ENCODE results near the gene HLA-DMB. TPM values are rescaled to one million over a fixed set of nuclear protein-coding genes. Genes with fewer than 3 reads are reported as not detected.

Gene HLA-DMB
- total and polyA plus RNA-seq, 2 donors (not counting 1 experiment from before 2014, with no cell fraction given) = 0.28 to 0.83 TPM

DNA sequence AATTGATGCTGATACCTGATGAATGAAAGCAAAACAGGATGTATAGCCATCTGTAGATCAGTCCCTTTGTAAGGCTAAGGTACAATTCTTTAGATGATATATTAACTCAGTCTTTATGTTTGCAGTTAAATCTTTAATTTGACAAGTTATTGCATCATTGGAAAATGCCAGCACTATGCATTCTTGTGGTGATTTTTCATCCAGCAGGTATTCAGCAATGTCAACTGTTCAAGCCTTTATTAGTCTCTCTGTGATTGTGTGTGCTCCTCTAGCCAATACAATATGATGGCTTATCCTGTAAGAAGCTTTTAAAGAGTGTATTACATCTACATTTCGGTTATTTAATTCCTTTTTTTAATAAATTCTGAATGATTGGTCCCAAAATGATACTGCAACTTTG is 34.3 kb downstream of the HLA-DMB start:
- H4K20me1 ChIP-seq (ENCODE audit: control insufficient read depth, extremely low read depth, insufficient read depth, low read length) = no peaks in the 10 kb centered on the region
- no peaks in the 10 kb centered on the region for H3K9me3 ChIP-seq (ENCODE audit: control insufficient read depth, insufficient read depth, low read depth, low read length)
- TF ChIP-seq EZH2 (IDR thresholded peaks at IDR 0.05; ENCODE audit: low read length, missing control alignments) = no peak
- TF ChIP-seq, protein P1, sequence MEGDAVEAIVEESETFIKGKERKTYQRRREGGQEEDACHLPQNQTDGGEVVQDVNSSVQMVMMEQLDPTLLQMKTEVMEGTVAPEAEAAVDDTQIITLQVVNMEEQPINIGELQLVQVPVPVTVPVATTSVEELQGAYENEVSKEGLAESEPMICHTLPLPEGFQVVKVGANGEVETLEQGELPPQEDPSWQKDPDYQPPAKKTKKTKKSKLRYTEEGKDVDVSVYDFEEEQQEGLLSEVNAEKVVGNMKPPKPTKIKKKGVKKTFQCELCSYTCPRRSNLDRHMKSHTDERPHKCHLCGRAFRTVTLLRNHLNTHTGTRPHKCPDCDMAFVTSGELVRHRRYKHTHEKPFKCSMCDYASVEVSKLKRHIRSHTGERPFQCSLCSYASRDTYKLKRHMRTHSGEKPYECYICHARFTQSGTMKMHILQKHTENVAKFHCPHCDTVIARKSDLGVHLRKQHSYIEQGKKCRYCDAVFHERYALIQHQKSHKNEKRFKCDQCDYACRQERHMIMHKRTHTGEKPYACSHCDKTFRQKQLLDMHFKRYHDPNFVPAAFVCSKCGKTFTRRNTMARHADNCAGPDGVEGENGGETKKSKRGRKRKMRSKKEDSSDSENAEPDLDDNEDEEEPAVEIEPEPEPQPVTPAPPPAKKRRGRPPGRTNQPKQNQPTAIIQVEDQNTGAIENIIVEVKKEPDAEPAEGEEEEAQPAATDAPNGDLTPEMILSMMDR (conservative IDR thresholded peaks at IDR 0.05 in 1 of 2, IDR thresholded peaks at IDR 0.05 in 1 of 2; ENCODE audit: low read depth in 1 of 2, low read length in 2 of 2) = no peak
- H3K79me2 ChIP-seq (ENCODE audit: control insufficient read depth, insufficient read depth, low read length) = no peaks in the 10 kb centered on the region
- H3K4me3 ChIP-seq (replicated peaks in 1 of 4; ENCODE audit: control extremely low read depth in 1 of 4, insufficient read depth in 1 of 4, low read depth in 3 of 4, low read length in 4 of 4) = no peak overlapping the region
- H3K4me1 ChIP-seq (ENCODE audit: control insufficient read depth, extremely low read depth, insufficient read depth, low read length) = no peaks in the 10 kb centered on the region
- peak; percentile 55 to 74 for DNase-seq (ENCODE audit: low read depth in 2 of 2)
- no peaks in the 10 kb centered on the region for H3K36me3 ChIP-seq (ENCODE audit: control insufficient read depth, insufficient read depth, low read length)
- H3K27ac ChIP-seq (ENCODE audit: insufficient read depth, low read length) = no peak overlapping the region
- no peak overlapping the region for H2AFZ ChIP-seq (ENCODE audit: low read length)
- H3K9ac ChIP-seq (ENCODE audit: insufficient read depth, low read length) = no peak overlapping the region
- no peak overlapping the region for H3K4me2 ChIP-seq (ENCODE audit: extremely low read depth, insufficient read depth, low read length)
- H3K27me3 ChIP-seq (ENCODE audit: control insufficient read depth, insufficient read depth, low read length) = no peaks in the 10 kb centered on the region

DNA sequence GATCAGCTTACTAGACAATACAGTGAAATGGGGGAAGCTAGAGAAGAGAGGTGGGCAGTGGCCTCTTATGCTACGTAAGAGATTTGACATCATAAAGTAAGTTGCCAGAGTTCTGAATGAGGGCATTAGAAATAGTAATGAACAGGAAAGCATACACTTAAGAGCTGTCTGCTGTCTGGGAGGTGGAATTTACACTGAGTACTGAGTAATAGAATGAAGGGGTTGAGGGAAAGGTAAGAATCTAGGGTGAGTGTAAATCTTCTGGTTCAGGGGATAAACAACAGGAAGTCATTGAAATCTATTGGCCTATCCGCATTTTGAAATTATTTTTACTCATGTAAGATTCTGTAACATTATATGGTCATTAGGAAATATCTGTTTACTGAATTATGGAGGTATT is 35.8 kb downstream of the HLA-DMB start:
- TF ChIP-seq EZH2 (IDR thresholded peaks at IDR 0.05; ENCODE audit: low read length, missing control alignments) = no peak
- TF ChIP-seq, protein P1 (conservative IDR thresholded peaks at IDR 0.05 in 1 of 2, IDR thresholded peaks at IDR 0.05 in 1 of 2; ENCODE audit: low read depth in 1 of 2, low read length in 2 of 2) = no peak
- H3K36me3 ChIP-seq (ENCODE audit: control insufficient read depth, insufficient read depth, low read length) = no peaks in the 10 kb centered on the region

DNA sequence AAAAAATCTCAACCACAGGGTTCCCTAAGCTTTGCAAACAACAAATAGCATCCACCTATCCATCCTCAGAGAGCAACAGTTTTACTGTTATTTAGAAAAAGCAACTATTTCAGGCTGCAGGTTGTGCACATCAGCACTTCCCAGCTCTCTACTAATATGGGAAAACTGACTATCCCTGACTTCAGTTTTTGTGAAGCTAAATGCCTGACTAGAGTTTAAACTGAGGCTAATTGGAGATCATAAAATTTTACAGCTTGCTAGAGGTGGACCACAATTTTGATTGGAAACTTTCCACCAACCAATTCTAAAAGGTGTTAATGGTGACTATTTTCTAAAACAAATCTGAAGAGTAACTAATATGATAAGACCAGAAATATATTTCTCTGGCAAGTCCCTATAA is 36.9 kb downstream of the HLA-DMB start:
- Histone ChIP-seq H4K20me1 (ENCODE audit: control insufficient read depth, extremely low read depth, insufficient read depth, low read length) (no peaks in the 10 kb centered on the region), H3K79me2 (ENCODE audit: control insufficient read depth, insufficient read depth, low read length) (no peaks in the 10 kb centered on the region), H3K9ac (ENCODE audit: insufficient read depth, low read length) (no peak overlapping the region), H3K9me3 (ENCODE audit: control insufficient read depth, insufficient read depth, low read depth, low read length) (no peaks in the 10 kb centered on the region), H3K4me3 (replicated peaks in 1 of 4; ENCODE audit: control extremely low read depth in 1 of 4, insufficient read depth in 1 of 4, low read depth in 3 of 4, low read length in 4 of 4) (no peak overlapping the region), H2AFZ (ENCODE audit: low read length) (no peak overlapping the region), H3K36me3 (ENCODE audit: control insufficient read depth, insufficient read depth, low read length) (no peaks in the 10 kb centered on the region), H3K4me1 (ENCODE audit: control insufficient read depth, extremely low read depth, insufficient read depth, low read length) (no peaks in the 10 kb centered on the region), H3K27me3 (ENCODE audit: control insufficient read depth, insufficient read depth, low read length) (no peaks in the 10 kb centered on the region), H3K4me2 (ENCODE audit: extremely low read depth, insufficient read depth, low read length) (no peak overlapping the region), H3K27ac (ENCODE audit: insufficient read depth, low read length) (no peak overlapping the region)
- DNase-seq (ENCODE audit: low read depth in 2 of 2) = no peak
- no peak for TF ChIP-seq EZH2 (IDR thresholded peaks at IDR 0.05; ENCODE audit: low read length, missing control alignments)
- TF ChIP-seq, protein P1 (conservative IDR thresholded peaks at IDR 0.05 in 1 of 2, IDR thresholded peaks at IDR 0.05 in 1 of 2; ENCODE audit: low read depth in 1 of 2, low read length in 2 of 2) = no peak

More for the DNA sequence above, 35.8 kb downstream of the HLA-DMB start:
- H3K4me2 ChIP-seq (ENCODE audit: extremely low read depth, insufficient read depth, low read length) = no peak overlapping the region
- H3K4me3 ChIP-seq (replicated peaks in 1 of 4; ENCODE audit: control extremely low read depth in 1 of 4, insufficient read depth in 1 of 4, low read depth in 3 of 4, low read length in 4 of 4) = no peak overlapping the region
- no peaks in the 10 kb centered on the region for H3K27me3 ChIP-seq (ENCODE audit: control insufficient read depth, insufficient read depth, low read length)
- no peaks in the 10 kb centered on the region for H3K9me3 ChIP-seq (ENCODE audit: control insufficient read depth, insufficient read depth, low read depth, low read length)
- DNase-seq (ENCODE audit: low read depth in 2 of 2) = peak in 1 of 2 donors; percentile 8
- H3K9ac ChIP-seq (ENCODE audit: insufficient read depth, low read length) = no peak overlapping the region
- no peaks in the 10 kb centered on the region for H3K4me1 ChIP-seq (ENCODE audit: control insufficient read depth, extremely low read depth, insufficient read depth, low read length)
- no peaks in the 10 kb centered on the region for H3K79me2 ChIP-seq (ENCODE audit: control insufficient read depth, insufficient read depth, low read length)
- H3K27ac ChIP-seq (ENCODE audit: insufficient read depth, low read length) = no peak overlapping the region
- H2AFZ ChIP-seq (ENCODE audit: low read length) = no peak overlapping the region
- no peaks in the 10 kb centered on the region for H4K20me1 ChIP-seq (ENCODE audit: control insufficient read depth, extremely low read depth, insufficient read depth, low read length)

Measured in fibroblast of lung (primary cell).